Upper lobe of right lung (tissue), 1 donor: ENCODE measurements around the gene ZNF683. TPM values are rescaled to one million over a fixed set of nuclear protein-coding genes. Genes with fewer than 3 reads are reported as not detected.

Experiments
- ATAC-seq: fragments of 200-7000 bp; cut with Tn5 transposase; one replicate; pipeline ENCODE4 v1.9.1; 2020; ENCODE audit warnings: mild to moderate bottlenecking, moderate library complexity
- DNase-seq: peaks from one replicate; pipeline ENCODE4 v3.0.0-alpha.2; 2020
- H3K27ac ChIP-seq: fragments of 200-600 bp; one replicate; pipeline ENCODE4 v1.8.0; 2022
- H3K27me3 ChIP-seq: fragments of 200-600 bp; one replicate; pipeline ENCODE4 v1.8.0; 2022; ENCODE audit warnings: mild to moderate bottlenecking
- H3K36me3 ChIP-seq: fragments of 200-600 bp; one replicate; pipeline ENCODE4 v1.8.0; 2022
- H3K4me1 ChIP-seq: fragments of 200-600 bp; one replicate; pipeline ENCODE4 v1.8.0; 2022
- H3K4me3 ChIP-seq: fragments of 200-600 bp; one replicate; pipeline ENCODE4 v1.8.0; 2022; ENCODE audit warnings: mild to moderate bottlenecking
- H3K9me3 ChIP-seq: fragments of 200-600 bp; one replicate; pipeline ENCODE4 v1.8.0; 2022
- intact Hi-C: fragments of 100-400 bp; cut with DNase I; formaldehyde crosslinking; loops from one replicate; pipeline ENCODE4 v1.11.0; 2022
- total RNA-seq: library from RNA; stranded (reverse); fragmentation: NEBNext Ultra II Directional; extraction: Animal tissue kit (Norgen Biotek cat#: 25700); gene quantifications from one replicate; pipeline ENCODE4 v1.2.1, GENCODE V29; 2021
- TF ChIP-seq, protein P1 (sequence below): fragments of 200-600 bp; IDR thresholded peaks from one replicate; pipeline ENCODE4 v1.8.0; 2022; ENCODE audit warnings: antibody characterized with exemption
- donor health status: DM: no; HTN: yes; CAD: no; lungs with severe emphysema.

The ZNF683 gene
- total RNA-seq, 1 donor from 2014 or later, result 1.1 TPM

DNA sequence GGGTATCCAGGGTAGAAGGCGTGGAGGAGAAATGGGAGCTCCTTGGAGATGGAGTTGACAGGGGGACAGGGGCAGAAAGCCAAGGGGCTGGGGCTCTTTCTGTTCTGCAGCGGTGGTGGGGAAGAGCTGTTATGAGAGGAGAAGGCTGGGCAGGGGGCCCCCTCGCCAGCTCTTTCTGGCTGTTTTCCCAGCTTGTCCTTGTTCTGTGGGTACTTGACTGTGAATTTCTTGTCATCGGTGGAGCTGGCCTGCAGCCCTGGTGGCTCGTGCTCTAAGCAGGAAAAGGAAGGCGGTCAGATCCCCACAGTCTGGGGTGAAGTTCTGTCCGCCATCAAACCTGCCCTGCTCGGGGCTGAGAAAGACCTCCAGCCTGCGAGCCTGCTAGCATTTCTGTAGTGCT lies 7.6 kb downstream of the ZNF683 start:
- H3K27me3 ChIP-seq, result peaks cover 26% of the 10 kb centered on the region
- H3K4me1 ChIP-seq, result peaks cover 10% of the 10 kb centered on the region
- TF ChIP-seq, protein P1, sequence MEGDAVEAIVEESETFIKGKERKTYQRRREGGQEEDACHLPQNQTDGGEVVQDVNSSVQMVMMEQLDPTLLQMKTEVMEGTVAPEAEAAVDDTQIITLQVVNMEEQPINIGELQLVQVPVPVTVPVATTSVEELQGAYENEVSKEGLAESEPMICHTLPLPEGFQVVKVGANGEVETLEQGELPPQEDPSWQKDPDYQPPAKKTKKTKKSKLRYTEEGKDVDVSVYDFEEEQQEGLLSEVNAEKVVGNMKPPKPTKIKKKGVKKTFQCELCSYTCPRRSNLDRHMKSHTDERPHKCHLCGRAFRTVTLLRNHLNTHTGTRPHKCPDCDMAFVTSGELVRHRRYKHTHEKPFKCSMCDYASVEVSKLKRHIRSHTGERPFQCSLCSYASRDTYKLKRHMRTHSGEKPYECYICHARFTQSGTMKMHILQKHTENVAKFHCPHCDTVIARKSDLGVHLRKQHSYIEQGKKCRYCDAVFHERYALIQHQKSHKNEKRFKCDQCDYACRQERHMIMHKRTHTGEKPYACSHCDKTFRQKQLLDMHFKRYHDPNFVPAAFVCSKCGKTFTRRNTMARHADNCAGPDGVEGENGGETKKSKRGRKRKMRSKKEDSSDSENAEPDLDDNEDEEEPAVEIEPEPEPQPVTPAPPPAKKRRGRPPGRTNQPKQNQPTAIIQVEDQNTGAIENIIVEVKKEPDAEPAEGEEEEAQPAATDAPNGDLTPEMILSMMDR, result no peak
- no peaks in the 10 kb centered on the region for H3K36me3 ChIP-seq
- H3K27ac ChIP-seq, result no peak overlapping the region
- no peak overlapping the region for H3K4me3 ChIP-seq
- intact Hi-C loops, result no loop called here
- no peak for DNase-seq
- ATAC-seq, result no peak
- no peaks in the 10 kb centered on the region for H3K9me3 ChIP-seq

DNA sequence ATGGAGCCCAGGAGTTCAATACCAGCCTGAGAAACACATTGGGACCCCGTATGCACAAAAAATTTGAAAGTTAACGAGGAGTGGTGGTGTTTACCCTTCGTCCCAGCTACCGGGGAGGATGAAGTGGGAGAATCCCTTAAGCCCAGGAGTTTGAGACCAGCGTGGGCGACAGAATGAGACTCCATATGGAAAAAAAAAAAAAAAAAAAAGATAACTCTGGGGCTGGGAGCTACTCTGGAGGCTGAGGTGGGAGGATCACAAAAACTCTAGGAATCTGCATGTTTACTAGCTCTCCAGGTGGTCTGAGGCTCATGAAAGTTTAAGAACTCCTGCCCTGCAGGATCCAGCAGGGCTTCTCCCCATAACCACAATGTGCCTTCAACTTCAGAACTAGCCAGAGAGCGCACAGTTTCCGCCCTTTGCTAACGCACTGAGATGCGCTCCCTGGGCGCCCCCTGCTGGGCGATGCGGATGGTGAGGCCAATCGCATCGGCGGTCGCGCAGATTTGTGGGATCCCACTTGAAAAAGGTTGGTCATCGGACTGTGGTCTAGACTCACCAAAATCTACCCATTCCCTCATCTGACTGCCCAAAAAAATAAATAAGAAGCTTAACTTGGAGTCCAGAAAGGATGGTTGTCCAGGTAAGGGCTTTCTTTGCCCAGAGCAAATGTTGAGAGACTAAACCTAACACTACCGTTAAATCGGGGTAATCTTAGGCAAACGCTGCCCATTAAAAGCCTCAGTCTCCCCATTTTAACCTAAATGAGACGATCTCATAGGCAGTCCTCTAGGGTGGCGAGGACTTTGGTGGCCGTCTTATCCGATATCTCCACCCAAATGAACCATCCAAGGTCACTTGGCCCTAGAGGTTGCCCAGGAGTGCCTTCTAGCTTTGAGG lies 8.8 kb downstream of the ZNF683 start:
- H3K4me1 ChIP-seq, result peaks cover 12% of the 10 kb centered on the region
- H3K9me3 ChIP-seq, result no peaks in the 10 kb centered on the region
- peaks cover 32% of the 10 kb centered on the region for H3K27me3 ChIP-seq
- DNase-seq (peak; percentile 92), ATAC-seq (peak; percentile 94)
- TF ChIP-seq, protein P1, result peak; percentile 97
- no peak overlapping the region for H3K27ac ChIP-seq
- no peak overlapping the region for H3K4me3 ChIP-seq
- intact Hi-C loops, result no loop called here
- H3K36me3 ChIP-seq, result no peaks in the 10 kb centered on the region

DNA sequence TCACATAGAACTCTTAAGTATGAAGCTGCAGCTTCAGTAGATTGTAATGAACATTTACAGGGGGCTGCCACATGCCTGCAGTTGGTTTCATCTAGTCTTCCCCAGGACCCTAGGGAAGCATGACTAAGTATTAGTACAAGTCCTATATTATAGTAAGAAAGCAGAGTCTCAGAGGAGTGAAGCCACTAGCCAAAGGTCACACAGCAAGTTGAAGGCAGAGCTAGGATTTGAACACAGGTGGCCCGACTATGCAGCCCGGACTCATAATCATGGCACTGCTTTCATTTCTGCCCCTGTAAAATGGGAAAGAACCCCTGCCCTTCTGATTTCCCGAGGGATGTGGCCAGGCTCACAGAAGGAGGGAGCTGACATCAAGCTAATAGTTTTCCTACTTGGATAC lies 10.2 kb downstream of the ZNF683 start:
- Histone ChIP-seq H3K9me3 (no peaks in the 10 kb centered on the region), H3K4me3 (no peak overlapping the region), H3K36me3 (no peaks in the 10 kb centered on the region), H3K27ac (no peak overlapping the region), H3K27me3 (peaks cover 44% of the 10 kb centered on the region), H3K4me1 (peaks cover 12% of the 10 kb centered on the region)
- intact Hi-C loops, result no loop called here
- DNase-seq, result no peak
- no peak for ATAC-seq
- TF ChIP-seq, protein P1, result no peak

DNA sequence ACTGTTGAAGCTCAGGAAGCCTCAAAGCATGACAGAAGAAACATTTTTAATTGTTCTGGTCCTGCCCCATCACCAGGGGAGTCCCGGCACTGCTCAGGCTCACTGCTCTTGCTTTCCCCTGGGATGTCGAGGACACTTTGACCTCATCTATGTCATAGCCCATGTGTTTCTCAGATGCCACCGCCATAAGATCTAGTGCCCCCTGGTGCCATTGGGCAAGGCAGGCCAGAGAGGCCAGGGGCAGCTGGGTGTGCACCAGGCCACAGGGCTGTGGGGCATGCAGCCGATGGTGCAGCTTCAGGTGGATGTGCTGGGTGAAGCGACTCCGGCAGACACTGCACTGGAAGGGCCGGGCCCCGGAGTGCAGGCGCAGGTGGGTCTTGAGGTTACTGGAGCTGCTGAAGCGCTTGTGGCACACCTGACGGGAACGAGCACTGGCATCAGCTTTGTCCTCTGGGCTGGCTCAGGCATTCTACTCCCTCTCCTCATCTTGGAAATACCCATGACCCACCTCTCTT lies 10.9 kb downstream of the ZNF683 start:
- Histone ChIP-seq H3K9me3 (no peaks in the 10 kb centered on the region), H3K4me1 (peaks cover 12% of the 10 kb centered on the region), H3K27me3 (peaks cover 44% of the 10 kb centered on the region), H3K27ac (no peak overlapping the region), H3K4me3 (no peak overlapping the region), H3K36me3 (no peaks in the 10 kb centered on the region)
- no peak for ATAC-seq
- intact Hi-C loops, result no loop called here
- DNase-seq, result no peak
- TF ChIP-seq, protein P1, result no peak

DNA sequence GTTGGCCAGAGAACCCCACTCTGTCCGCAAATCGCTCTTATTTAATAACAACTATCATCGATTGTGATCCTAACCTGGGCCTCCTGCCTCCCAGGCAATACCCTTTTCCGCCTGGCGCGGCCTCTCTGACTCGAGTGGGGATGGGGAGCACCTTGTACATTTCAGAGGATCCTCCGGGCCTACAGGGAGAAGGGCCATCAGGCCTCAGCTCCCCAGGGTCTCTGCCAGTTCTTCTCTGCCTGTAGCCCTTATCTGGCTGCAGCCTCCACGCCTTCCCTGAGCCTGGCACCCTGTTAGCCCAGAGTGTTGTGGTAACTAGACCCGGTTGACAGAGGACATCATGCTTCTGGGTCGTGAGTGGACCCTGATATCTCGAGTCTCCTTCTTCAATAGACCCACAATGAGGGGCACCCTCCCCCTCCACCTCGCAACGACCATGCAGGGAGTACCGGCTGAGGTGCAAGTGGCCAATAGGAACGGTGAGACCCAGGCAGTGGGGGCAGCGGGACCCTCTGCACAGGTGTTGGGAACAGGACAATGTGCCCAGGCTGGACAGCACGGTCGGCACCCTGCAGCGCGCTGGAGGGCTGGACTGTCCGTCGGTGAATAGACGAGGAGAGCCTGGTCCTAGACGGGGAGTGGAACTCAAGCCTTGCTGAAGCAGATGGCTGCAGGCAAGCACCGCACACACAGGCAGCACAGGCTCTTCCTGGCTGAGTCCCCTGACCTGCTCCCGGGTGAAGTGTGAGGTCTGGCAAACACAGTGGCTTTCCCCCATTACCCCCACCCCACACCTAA lies 11.5 kb downstream of the ZNF683 start:
- no peak overlapping the region for H3K27ac ChIP-seq
- TF ChIP-seq, protein P1, result no peak
- DNase-seq, result no peak
- peaks cover 44% of the 10 kb centered on the region for H3K27me3 ChIP-seq
- no peaks in the 10 kb centered on the region for H3K36me3 ChIP-seq
- H3K9me3 ChIP-seq, result no peaks in the 10 kb centered on the region
- ATAC-seq, result no peak
- intact Hi-C loops, result no loop called here
- H3K4me1 ChIP-seq, result peaks cover 12% of the 10 kb centered on the region
- H3K4me3 ChIP-seq, result peak overlapping the region; percentile 28
